ENCODE measurements around the gene MYH9. TPM values are rescaled to one million over a fixed set of nuclear protein-coding genes. Genes with fewer than 3 reads are reported as not detected.

The MYH9 gene
- 166 to 193 TPM (median 184 TPM) in 5 replicates for total RNA-seq (2022; extraction: Qiagen RNA extraction; ENCODE audit: low read depth)

DNA sequence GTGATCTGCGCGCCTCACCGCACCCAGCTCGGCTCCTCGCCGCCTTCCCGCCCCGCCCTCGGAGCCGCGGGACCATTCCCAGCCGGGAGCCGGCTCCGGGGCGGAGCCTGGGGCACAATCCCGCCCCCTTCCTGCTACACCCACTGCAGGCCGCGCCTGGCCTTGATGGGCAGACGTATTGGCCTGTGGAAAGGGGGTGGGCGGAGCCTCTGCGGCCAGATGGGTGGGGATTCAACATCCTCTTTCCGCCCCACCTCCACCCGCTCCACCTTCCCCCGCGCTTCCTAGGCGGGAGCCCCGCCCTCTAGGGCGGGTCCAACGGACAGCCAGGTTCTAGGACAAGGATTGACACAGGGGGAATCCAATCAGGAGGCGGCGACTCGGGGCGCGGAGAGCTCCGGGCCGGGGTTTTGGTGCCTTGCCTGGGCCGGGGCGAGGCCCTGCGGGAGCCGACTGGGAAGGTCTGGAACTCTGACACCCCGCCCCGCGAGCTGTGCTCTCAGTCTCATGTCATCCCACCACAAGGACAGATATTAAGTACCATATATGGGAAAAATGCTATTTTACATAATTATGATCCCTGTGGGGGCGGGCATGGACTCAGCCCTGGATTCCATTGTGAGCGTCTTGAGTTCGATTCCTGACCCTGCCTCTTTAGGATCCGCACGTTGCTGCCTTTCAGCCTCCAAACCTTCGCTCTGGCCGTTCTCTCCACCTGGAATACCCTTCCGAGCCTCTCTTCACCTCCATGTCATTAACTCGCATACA, at the start of gene MYH9:
Gene MYH9 (minus strand): TSS at position 9 of the 768 bp plus-strand sequence. CDS start 38,731 bp downstream, outside the sequence.

DNA sequence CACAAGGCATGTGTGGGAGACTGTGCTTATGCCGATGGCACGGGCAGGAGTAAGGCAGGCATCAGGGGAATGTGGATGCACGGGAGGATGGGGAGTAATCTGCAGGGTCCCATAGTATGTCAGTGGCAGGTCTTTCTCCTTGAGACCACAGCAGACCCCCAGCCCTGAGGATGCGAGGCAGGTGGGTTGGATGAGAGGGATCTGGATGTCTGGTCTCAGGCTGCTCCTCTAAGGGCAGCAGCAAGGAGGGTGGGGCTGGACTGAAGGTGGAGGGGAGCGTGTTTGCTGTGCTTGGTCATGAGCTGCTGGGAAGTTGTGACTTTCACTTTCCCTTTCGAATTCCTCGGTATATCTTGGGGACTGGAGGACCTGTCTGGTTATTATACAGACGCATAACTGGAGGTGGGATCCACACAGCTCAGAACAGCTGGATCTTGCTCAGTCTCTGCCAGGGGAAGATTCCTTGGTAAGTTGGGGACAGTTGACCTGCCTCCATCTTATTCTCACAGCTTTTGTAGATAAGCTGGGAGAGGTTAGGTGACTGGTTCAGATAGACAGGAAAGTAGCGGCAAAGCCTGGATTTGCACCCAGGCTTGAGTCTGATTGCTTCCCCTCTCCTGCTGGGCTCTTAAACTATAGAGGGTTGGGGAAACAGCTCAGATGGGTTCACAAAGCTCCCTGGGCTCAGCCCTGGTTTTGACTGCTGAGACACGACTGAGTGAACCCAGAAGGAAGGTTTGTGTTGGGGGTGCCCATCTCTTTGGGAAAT, 134.8 kb downstream of the MYH9 start, which contains the start of gene APOL1:
Gene APOL1 (plus strand): TSS at position 380 of the 769 bp plus-strand sequence. CDS start 1,823 bp downstream, outside the sequence.

DNA sequence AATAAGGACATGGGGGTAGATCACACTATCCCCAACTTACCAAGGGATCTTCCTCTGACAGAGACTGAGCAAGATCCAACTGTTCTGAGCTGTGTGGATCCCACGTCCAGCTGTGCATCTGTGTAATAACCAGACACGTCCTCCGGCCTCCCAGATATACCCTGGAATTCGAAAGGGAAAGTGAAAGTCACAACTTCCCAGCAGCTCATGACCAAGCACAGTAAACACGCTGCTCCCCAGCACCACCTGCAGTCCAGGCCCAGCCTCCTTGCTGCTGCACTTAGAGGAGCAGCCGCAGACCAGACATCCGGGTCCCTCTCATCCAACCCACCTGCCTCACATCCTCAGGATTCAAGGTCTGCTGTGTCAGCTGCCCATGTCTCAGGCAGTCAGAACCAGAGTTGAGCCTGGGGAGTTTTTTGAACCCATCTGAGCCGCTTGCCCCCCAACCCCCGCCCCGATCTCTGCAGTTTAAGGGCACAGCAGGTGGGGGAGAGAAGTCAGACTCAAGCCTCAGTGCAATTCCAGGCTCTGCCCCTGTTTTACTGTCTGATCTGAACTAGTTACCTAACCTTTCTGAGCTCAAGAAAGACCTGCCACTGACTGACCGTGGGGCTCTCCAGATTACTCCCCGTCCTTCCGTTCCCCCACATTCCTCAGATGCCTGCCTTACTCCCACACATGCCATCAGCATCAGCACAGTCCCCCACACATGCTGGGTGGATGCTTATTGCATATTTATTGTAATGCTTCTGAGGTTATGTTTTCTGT, 148.2 kb downstream of the MYH9 start, which contains the start of gene APOL2:
Gene APOL2 (minus strand): TSS at position 127 of the 771 bp plus-strand sequence. CDS start 6,365 bp downstream, outside the sequence.

Other genes with a start within 250 kb of the MYH9 start
- 0.45 TPM in 1 of 5 replicates, not detected in the others for gene APOL3, start 227.2 kb downstream of the MYH9 start, total RNA-seq (2022; extraction: Qiagen RNA extraction; ENCODE audit: low read depth)
- not detected in 5 replicates for gene APOL4, start 186.2 kb downstream of the MYH9 start, total RNA-seq (2022; extraction: Qiagen RNA extraction; ENCODE audit: low read depth)
- gene APOL2, start 148.4 kb downstream of the MYH9 start, total RNA-seq (2022; extraction: Qiagen RNA extraction; ENCODE audit: low read depth): 27.3 to 34.3 TPM (median 32.1 TPM) in 5 replicates
- gene APOL1, start 134.8 kb downstream of the MYH9 start, total RNA-seq (2022; extraction: Qiagen RNA extraction; ENCODE audit: low read depth): 9.4 to 11.9 TPM (median 9.7 TPM) in 5 replicates
- gene TXN2, start 93.7 kb upstream of the MYH9 start, total RNA-seq (2022; extraction: Qiagen RNA extraction; ENCODE audit: low read depth): 56.0 to 72.4 TPM (median 67.6 TPM) in 5 replicates
- 12.1 to 17.3 TPM (median 15.4 TPM) in 5 replicates for gene FOXRED2, start 119.1 kb upstream of the MYH9 start, total RNA-seq (2022; extraction: Qiagen RNA extraction; ENCODE audit: low read depth)
- 152 to 208 TPM (median 168 TPM) in 5 replicates for gene EIF3D, start 141.2 kb upstream of the MYH9 start, total RNA-seq (2022; extraction: Qiagen RNA extraction; ENCODE audit: low read depth)

Measured in A549 treated with RU486 at 1 μM for 4 hours (cell line).